NCI-H748 (cell line): Measurements from ENCODE around the gene TCF15.
"Not testable (repeated sequence)": the region's sequence is repeated elsewhere in the genome, so short reads cannot be mapped to it uniquely, and the experiment has no call there.

Experiments
- DNase-seq: peaks from one replicate; lab custom pipeline; 2025; ENCODE audit not compliant: unreplicated experiment; lab: John Stamatoyannopoulos, UW

Gene TCF15

DNA sequence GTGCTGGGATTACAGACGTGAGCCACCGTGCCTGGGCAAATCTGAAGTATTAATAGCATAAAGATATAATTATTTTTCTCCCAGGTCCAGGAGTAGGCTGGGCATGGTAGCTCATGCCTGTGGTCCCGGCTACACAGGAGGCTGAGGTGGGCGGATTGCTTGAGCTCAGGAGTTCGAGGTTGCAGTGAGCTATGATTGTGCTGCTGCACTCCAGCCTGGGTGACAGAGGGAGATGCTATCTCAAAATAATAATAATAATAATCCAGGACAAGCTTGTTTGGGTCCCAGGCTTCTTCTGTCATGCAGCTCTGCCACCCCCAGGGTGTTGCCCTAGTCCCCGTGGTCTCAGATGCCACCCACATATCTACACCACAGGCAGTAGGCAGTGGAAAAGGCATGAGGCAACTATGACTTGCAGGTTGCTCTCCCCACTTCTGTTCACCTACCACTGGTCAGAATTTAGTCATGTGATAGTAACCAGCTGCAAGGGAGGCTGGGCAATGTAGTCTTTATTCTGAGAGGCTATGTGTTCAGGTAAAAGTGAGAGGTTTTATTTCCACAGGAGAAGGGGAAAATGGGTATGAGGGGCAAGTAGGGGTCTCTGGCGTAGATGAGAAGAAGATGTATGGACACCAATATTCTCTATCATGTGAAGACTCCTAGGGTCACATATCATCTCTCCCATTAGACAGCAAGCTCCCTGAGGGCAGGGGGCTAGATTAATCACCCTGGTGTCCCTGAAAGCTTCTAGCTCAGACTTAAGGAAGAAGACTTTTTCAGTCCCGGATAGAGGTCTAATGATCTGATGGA lies 25.7 kb downstream of the TCF15 start:
- no peak for DNase-seq

DNA sequence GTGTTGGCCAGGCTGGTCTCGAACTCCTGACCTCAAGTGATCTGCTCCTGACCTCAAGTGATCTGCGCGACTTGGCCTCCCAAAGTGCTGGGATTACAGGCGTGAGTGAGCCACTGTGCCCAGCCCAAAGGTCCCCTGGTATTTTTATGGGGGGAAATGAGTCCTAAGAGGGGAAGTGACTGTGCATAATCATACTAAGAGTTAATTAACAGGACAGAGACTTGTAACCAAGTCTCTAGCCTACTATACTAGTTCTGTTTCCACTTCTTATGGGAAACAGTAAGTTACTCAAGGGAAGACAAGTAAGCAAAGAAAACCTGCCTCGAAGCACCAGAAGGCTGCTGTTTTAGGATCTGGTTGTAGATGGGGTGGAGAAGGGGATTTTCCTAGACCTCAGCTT lies 27.9 kb downstream of the TCF15 start:
- DNase-seq, result no peak

DNA sequence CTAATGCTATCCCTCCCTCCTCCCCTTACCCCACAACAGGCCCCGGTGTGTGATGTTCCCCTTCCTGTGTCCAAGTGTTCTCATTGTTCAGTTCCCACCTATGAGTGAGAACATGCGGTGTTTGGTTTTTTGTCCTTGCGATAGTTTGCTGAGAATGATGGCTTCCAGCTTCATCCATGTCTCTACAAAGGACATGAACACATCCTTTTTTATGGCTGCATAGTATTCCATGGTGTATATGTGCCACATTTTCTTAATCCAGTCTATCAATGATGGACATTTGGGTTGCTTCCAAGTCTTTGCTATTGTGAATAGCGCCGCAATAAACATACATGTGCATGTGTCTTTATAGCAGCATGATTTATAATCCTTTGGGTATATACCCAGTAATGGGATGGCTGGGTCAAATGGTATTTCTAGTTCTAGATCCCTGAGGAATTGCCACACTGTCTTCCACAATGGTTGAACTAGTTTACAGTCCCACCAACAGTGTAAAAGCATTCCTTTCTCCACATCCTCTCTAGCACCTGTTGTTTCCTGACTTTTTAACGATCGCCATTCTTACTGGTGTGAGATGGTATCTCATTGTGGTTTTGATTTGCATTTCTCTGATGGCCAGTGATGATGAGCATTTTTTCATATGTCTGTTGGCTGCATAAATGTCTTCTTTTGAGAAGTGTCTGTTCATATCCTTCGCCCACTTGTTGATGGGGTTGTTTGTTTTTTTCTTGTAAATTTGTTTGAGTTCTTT lies 31.0 kb downstream of the TCF15 start:
- not testable (repeated sequence) for DNase-seq

DNA sequence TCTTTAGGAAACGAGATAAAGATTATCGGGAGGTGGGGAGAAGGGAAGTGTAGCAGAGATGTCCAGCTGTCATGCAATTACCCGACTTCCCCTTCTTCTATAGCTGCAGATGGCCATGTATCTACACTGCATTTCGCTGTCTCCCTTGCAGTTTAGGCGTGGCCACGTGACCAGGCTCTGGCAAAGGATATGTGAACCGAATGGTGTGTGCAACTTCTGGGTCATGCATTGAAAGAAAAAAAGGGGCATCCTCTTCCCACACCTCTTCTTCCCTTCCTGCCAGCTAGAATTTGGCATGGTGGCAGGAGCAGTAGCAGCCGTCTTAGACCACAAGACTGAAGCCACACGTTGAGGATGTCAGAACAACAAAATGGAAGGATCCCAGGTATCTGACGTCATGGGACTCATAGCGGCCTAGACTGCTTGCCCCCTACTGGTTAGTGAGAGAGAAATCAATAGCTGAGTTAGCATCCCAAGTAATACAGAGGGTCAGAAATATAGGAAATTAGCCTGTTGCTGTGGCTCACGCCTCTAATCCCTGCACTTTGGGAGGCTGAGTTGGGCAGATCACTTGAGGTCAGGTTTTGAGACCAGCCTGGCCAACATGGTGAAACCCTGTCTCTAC lies 32.8 kb downstream of the TCF15 start:
- DNase-seq, result peak; percentile 54

DNA sequence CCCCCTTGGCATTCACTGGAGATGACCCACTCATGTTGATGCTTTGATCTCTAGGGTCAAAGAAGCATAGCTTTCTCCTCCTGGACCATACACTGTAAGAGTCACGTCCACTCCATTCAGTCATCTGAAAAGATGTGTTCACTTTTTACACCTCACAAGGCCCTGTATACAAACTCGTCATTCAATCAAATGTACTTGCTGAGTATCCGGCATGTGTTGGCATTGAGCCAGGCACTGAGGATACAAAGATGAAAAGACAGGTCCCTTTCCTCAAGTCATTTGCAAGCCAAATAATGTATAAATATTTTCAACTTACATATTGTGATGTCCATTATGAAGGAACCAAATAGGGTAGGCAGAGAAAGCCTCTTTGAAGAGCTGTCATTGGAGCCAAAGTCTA lies 34.0 kb downstream of the TCF15 start:
- DNase-seq, result peak; percentile 42

DNA sequence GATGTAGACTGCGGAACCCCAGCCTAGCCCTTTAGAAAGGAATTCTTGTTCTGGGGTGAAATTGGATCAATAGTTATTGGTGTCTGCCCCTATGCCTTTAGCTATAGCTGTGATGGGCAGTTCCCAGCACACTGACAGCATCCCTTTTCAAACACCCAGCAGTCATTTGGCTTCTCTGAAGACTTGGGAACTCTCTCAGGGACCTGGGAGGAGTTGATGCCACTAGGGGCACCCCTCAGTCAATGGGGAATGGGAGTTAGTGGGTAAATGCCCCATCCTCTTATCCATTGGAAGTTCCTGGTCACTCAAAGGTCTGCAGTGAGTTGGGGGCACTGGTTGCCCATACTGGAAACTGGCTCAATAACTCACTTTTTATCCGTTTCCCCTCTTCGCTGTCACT lies 34.9 kb downstream of the TCF15 start:
- no peak for DNase-seq

DNA sequence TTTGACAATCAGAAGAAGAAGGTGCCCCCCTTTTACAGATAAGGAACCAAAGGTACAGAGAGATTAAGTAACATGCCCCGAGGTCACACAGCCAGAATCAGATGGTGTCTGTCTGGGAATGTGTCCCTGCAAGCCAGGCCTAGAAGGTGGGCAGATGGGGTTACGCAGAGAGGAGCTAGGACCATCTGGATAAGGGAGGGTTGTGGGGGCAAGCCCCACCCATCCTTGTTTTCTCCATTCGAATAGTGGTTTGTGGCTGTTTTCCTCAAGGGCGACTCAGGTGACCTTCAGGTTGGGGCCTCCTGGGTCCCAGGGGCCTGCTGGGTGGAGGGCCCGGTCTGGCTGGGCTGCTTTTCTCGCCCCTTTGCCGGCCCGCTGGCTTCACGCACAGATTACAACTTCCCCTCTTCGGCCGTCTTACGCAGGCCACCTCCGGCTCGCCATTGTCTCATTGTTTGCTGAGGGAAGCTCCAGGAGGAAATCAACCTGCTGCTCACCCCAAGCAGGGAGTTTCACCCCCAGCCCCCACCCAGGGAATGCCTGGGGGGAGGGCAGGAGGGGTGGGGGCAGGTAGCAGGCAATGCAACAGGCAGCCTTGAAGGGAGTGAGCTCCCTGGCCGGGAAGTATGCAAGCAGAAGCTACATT lies 35.7 kb downstream of the TCF15 start:
- DNase-seq, result no peak

DNA sequence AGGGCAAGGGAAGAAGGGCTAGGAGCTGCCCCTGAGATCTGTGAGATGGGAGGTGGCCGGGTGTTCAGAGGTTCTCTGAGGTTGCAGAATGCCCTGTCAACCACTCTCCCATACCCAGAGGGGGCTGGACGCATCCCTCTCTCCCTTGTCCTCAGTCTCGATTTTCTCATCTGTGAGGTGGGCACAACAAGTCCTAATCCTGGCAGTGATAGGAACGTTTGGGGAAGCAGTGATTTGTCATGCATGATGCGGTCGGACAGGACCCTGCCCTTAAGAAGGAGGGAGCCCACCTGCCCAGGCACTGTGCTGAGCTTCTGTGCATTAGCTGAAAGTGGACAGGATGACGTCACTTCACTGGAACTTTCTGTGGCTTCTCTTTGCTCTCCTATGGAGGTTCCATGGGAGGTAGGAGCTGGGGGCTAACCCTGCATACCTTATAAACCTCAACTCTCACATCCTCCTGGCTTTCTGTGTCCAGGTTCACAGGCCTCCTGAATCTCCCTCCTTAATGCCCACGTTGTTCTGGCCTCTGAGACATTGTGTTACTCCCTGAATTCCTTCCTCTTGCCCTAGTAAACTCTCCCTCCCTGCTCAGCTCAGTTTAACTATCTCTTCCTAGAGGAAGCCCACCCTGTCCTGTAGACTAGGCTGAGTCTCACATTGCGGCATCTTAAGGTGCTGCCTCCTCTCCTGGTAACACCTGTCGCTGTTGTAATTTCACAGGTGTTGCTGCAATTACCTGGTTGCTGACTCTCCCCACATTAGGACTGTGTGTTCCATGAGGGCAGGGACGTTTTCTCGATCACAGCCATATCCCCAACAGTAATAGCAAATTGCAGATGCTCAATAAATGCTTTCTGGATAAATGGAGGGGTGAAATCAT lies 36.5 kb downstream of the TCF15 start:
- no peak for DNase-seq

DNA sequence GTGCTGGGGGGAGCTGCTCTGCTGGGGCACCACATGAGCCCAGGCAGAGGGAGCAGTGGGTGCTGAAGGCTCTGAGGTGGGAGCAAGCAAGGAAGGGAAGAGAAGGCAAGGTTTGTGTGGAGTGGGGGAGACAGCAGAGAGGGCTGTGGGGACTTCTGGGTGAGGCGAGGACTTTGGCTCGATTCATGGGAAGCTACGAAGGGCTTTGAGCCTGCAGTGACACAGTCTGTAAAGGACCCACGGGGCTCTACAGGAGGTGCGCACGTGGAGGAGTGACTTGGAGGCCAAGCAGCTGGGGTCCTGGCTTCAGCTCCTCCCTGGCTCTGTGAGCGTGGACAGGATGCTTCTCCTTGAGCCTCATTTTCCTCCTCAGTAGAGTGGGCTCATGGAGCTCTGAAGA lies 37.4 kb downstream of the TCF15 start:
- no peak for DNase-seq

DNA sequence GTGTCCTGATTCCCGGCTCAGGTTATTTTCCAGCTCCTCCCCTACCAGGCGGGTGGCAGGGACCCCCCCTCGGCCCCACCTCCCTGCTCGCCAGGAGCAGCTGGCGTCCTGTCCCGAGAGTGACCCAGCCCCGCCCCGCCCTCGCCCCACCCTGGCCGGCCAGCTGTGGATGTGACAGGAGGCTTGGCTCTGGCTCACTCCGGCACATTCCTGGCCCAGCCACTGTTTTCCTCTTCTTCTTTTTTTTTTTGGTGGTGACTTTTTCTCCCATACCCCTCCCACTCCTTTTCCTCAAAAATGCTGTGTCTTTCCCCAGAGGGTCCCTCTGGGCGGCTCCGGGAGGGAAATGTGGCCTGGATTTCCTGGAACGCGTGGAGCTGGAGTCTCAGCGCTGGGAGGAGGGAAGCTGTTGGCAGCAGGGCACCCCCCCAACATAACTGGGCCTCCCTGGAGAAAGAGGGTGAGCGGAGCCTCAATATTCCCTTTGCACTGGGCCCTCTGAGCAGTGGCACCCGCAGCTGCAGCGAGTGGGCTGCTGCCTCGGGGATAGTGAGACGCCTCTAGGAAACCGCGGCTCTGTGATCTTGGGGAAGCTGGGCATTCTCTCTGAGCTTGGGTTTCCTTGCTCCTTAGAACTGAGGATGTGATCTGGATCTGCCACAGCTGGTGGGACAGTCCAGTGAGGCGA lies 38.2 kb downstream of the TCF15 start:
- no peak for DNase-seq

DNA sequence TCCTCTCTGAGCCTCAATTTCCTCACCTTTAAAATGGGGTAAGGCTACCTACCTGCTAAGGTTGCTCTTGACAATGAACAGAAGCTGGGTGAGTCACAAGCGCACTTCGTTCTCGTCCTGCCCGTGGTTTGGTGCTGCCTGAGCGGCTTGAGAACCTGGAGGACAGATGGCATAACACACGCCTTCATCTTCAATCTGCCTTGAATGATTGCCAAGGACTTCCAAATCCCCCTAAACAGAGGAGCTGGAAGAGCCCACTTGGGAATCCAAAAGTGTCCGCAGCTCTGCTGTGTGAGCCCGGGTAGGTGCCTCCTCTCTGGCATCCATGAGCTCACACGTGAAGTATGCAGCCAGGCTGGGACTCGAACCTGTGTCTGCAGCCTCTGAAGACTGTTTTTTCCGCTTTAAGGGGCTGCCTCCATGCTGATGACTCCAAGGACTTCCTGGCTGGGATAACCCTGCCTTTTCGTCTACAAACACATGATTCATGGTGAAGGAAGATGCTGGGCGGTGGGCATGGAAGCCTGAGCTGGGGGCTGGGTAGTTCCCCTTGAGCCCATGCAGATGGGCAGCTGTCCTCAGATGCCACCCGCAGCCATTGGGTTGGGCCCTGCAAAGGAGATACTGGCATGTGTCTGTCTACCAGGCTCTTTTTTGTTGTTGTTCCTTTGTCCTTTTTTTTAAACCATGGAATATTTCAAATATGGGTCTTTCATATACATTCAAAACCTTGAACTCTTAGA lies 41.3 kb downstream of the TCF15 start:
- no peak for DNase-seq

DNA sequence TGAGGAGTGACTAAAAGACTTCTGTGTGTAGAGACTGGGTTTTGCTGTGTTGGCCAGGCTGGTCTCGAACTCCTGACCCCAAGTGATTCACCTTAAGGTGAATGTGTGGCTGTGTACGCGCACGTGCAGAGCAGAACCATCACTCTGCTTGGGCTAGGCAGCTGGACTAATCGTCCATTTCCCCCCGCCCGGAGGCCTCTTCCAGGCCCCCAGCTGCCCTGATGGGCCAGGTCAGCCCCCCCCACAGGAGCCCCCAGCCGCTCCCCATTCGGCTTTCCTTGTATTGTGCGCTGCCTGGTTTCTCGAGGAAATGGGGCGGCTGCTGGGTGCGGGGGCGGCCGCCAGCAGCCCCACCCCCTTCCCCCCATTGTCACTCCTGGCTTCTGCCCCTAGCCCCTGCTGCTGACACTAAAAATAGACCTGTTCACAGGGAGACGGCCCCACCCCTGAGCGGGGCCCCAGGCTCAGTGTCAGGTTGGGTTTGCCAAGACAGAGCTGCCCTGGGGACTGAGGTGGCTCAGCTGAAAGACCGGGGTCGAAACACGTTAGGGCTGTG lies 41.9 kb downstream of the TCF15 start:
- no peak for DNase-seq

DNA sequence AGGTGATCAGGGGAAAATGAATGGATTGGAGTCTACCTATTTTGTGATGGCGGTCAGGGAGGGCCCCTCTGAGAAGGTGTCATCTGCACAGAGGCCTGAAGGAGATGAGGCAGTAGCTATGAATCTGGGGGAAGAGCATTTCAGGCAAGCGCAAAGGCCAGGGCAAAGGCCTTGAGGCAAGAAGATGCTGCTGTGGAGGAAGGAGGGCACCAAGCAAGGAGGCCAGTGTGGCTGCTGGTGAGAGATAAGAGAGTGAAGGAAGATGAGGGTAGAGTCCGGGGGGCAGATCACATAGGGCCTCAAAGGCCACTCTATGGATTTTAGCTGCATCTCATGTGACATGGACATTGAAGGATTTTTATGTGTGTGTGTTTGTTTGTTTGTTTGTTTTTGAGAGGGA lies 45.9 kb downstream of the TCF15 start:
- no peak for DNase-seq

DNA sequence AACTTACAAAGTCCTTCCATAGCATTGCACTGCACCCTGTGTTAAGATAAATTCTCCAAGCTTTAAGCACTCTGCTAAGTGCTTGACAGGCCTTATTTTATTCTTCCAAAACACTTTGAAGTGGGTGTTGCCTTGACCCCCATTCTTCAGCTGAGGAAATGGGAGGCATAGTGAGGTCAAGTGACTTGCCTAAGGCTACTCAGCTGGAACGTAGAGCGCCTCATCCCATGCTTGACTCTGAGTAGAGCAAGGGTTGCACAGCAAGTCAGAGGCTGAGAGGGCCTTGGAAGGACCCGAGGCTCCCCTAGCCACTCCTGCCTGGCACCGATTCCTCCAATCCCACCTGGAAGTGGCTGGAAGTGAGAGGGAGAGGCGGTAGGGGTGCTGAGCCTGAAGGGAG lies 46.9 kb downstream of the TCF15 start:
- no peak for DNase-seq

DNA sequence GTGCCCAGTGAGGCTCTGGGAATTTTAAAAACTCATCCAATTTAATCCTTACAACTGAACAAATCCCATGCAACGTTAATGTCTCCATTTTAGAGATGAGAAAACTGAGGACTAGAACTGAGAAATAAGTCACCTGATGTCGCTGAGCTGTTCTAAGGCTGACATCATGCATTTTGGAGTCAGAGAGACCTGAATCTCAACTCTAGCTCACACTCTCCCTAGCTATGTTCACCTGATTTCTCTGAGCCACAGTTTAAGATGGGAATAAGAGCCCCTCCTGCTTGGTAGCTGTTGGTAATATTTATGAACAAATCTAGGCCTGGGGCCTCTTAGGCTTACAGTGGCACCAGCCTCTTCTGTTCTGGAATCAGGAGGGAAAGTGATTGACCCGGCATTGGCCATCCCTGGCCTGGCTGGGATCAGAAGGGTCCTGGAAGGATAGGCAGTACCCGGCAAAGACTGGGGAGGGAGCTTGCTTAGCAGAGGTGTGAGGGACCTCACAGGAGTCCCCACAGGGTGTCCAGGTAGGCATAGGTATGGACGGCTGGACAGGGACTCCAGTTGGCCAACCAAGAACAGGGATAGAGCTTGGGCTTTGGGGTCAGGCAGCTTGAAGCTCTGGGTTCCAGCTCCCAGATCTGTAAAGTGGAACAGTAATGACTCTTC lies 47.7 kb downstream of the TCF15 start:
- DNase-seq, result no peak

DNA sequence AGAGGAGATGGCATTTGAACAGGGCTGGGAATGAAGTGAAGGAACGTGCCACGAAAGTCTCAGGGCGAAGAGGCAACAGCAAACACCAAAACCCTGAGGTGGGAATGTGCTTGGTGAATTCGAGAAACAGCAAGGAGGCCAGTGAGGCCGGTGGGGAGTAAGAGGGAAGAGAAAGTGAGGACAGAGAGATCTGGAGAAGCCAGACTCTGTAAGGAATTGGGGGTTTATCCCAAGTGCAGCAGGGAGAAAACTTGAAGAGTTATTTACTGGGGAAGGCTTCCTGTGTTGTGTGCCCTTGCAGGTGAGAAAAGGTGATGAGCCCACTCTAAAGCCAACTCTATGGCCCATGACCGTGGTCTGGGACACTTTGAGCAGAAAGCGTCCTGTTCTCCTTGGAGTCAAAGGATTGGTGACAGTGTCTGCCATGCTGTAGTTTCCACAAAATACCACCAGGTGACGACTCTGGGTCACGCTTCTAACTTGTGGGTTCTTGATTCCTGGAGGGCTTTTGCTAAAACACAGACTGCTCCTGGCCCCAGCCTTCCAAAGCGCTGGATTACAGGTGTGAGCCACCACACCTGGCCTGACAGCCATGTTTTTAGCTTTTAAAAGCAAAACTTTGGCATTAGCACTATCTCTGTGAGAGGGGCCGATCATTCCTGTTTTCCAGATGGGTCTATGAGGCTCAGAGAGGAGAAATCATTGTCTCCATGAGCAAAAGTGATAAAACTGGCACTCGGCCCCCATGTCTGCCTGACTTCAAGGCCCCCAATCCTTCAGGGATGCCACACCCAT lies 48.5 kb downstream of the TCF15 start:
- peak; percentile 82 for DNase-seq

DNA sequence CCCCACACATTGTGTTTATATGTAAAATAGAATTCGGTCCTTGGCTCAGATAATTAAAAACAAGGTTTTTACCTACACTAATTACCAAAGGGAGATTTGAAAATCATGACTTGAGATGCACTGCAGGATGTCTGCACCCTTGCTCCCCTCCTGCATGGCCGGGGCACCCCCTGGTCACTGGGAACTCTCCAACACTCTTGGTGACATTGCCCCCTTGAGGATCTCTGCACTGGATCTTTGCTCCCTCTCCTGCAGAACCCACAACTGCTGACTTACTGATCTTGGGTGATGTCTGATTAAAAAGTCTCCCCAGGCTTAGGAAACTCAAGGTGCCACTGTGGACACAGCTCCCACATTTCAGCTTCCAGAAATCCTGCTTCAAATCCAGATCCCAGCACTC lies 49.4 kb downstream of the TCF15 start:
- DNase-seq, result no peak

DNA sequence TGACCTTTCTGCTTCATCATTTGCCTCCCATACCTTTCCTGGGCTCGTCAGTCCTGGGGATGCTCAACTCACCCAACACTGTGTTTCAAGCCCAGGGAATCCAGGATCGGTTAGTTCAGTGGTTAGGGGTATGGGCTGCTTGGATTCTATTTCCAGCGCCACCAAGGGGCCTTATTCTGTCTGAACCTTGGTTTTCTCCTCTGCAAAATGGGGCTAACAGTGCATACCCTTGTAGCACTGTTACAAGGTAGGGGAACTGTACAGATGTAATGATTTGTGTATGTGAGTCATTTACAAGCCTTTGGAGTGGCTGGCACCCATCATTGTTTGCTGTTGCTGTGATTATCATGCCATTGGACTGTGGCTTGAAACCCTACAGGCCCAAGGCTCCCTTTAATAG lies 52.0 kb downstream of the TCF15 start:
- no peak for DNase-seq
